Natural killer cell treated with Interleukin-12 subunit alpha and Interleukin-12 subunit beta and Interleukin-15 and Interleukin-18, amount 100 ng/mL, for 72 hours (primary cell): ENCODE results near the gene CCDC126. TPM values are rescaled to one million over a fixed set of nuclear protein-coding genes. Genes with fewer than 3 reads are reported as not detected.

Source experiments
- ATAC-seq, 2 donors: fragments of 150-1000 bp; cut with Tn5 transposase in 1 of 2; sonication (Bioruptor Pico), chemical (Tn5 transposase) in 1 of 2; 2 replicates each; pipeline ENCODE4 v1.10.0; 2021
- DNase-seq: peaks from one replicate; pipeline ENCODE4 v3.0.0; 2022; ENCODE audit warnings: low spot score
- H3K27ac Mint-ChIP-seq, 2 donors: 1 replicate in 1 of 2; 2 replicates in 1 of 2; pipeline ENCODE4 v1.8.0; 2022; ENCODE audit warnings: mixed read lengths in 2 of 2, mild to moderate bottlenecking in 1 of 2, moderate library complexity in 1 of 2
- H3K27me3 Mint-ChIP-seq, 2 donors: 1 replicate in 1 of 2; 2 replicates in 1 of 2; pipeline ENCODE4 v1.8.0; 2022; ENCODE audit warnings: mixed read lengths in 2 of 2
- H3K36me3 Mint-ChIP-seq: one replicate; pipeline ENCODE4 v1.8.0; 2022; ENCODE audit warnings: mixed read lengths
- H3K4me1 Mint-ChIP-seq, 2 donors: 1 replicate in 1 of 2; 2 replicates in 1 of 2; pipeline ENCODE4 v1.8.0; 2022; ENCODE audit warnings: low read depth in 2 of 2, mixed read lengths in 2 of 2, mild to moderate bottlenecking in 1 of 2
- H3K4me3 Mint-ChIP-seq: one replicate; pipeline ENCODE4 v1.8.0; 2022; ENCODE audit warnings: mixed read lengths
- H3K9me3 Mint-ChIP-seq: 2 replicates; pipeline ENCODE4 v1.8.0; 2022; ENCODE audit warnings: mixed read lengths
- total RNA-seq, 2 donors: library from RNA; stranded (reverse); gene quantifications; one replicate each; pipeline ENCODE4 v1.2.3, GENCODE V29; 2022

The CCDC126 gene
- total RNA-seq, 2 donors from 2014 or later, result 8.5 to 10.2 TPM

DNA sequence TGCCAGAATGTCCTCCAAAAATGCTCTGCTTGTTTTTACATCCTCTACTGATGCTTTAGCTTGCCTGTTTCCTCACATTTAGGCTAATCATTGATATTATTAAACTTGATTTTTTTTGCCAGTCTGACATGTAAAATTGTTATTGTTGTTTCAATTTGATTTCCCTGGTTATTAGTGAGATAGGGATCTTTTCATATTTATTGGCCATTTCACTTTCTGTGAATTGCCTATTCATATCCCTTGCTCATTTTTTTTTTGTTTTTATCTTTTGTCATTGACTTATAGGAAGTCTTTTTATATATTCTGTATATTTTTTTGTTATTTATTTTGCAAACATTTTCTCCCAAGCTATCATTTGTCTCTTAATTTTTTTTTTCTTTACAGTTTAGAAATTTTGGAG lies 96.0 kb downstream of the CCDC126 start:
- ATAC-seq, result no peak
- H3K27me3 Mint-ChIP-seq, result no peaks in the 10 kb centered on the region
- peaks cover 0 to 2% of the 10 kb centered on the region in 2 donors for H3K4me1 Mint-ChIP-seq
- H3K27ac Mint-ChIP-seq, result no peak overlapping the region
- no peaks in the 10 kb centered on the region for H3K9me3 Mint-ChIP-seq
- DNase-seq, result no peak
- no peaks in the 10 kb centered on the region for H3K36me3 Mint-ChIP-seq
- H3K4me3 Mint-ChIP-seq, result no peak overlapping the region

Other genes with a start within 250 kb of the CCDC126 start
- under 1 TPM; 0.31 to 0.95 TPM for gene IGF2BP3, start 126.9 kb upstream of the CCDC126 start, total RNA-seq
- 100 to 1,000 TPM; 124 to 125 TPM for gene TRA2A, start 65.4 kb upstream of the CCDC126 start, total RNA-seq
- 10 to 100 TPM in 1 of 2 donors, 1 to 10 TPM in 1; 6.4 to 12.3 TPM for gene FAM221A, start 82.8 kb downstream of the CCDC126 start, total RNA-seq
- gene STK31, start 112.8 kb downstream of the CCDC126 start, total RNA-seq, result under 1 TPM; 0.22 to 0.52 TPM